SKM-1 treated with dmso at 0.1 percent for 144 hours (cell line): ENCODE results near the gene RSU1.

Experiments used
- DNase-seq: peaks from one replicate; lab custom pipeline; 2025; ENCODE audit not compliant: unreplicated experiment; lab: John Stamatoyannopoulos, UW

Gene RSU1

DNA sequence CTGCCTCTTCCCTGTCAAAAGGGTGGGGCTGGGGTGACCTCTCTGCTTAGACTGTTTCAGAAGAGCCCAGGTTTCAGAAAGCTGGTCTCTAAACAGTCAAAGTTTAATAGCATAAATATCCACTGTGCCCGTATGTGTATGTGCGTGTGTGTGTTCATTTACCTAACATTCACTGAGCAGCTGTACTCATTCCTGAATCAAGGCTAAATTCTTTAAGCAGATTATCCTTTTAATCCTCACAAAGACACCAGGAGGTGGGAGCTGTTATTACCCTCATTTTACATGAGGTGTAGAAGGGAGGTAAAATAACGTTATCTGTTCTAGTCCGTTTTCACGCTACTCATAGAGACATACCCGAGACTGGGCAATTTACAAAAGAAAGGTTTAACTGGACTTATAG, 72.2 kb downstream of the RSU1 start:
- DNase-seq, result no peak

GRCh38 chr10:16742165-16742960, 74.9 kb downstream of the RSU1 start:
- no peak for DNase-seq

GRCh38 chr10:16741540-16741939, 75.7 kb downstream of the RSU1 start:
- DNase-seq, result no peak

DNA sequence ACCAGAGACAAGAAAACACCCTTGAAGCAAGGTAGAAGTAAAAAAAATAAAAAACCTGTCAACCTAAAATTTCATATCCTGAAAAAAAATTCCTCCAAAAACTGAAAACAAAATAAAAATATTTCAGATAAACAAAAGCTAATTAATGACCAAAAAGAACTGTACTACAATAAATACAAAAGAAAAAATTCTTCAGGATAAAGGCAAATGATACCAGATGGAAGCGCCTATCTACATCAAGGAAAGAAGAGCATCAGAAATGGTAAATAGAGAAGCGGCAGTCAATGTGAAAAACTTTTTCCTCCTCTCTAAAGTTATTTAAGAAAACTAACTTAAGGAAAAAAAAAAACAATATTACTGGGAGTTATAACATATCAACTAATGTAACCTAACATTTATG, 79.8 kb downstream of the RSU1 start:
- DNase-seq, result no peak

DNA sequence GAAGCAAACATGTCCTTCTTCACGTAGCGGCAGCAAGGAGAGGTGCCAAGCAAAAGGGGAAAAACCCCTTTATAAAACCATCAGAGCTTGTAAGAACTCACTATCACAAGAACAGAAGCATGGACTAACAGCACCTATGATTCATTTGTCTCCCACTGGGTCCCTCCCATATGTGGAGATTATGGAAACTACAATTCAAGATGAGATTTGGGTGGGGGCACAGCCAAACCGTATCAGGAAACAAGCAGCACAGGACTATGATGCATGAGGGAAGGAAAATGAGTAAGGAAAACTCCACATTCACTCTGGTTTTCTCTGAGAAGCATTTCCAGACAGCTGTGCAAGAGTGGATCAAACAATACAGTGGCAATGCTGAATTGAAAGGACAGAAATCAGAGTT, 81.6 kb downstream of the RSU1 start:
- no peak for DNase-seq

DNA sequence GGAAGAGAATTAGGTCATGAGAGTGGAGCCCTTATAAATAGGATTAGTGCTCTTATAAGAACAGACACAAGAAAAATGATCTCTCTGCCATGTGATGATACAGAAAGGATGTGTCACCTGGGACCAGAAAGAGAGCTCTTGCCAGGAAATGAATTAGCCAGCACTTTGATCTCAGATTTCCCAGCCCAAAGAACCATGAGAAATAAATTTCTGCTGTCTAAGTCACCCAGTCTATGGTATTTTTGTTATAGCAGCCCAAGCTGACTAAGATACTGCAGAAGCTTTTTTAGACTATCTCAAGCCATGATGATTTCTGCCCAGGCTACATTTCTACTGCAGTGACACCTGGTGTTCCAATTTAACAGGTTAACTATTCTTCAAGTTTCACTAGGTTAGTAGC, 84.8 kb downstream of the RSU1 start:
- no peak for DNase-seq

DNA sequence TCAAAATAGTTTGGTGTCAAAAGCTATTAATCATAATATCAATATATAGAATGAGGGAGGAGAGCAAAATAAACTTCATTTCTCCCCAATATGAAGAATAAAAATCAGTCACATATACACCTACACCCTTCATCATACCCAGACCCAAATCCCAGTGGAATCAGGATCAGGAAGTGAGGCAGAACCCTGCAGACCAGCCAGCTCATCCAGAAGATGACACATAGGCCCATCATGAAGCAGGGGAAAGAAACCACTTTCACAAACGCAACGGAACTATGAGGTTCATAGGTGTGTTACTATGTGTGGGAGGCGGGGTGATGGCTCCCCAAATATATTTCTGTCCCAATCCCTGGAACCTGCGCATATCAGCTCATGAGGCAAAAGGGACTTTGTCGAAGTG, 89.0 kb downstream of the RSU1 start:
- DNase-seq, result no peak

DNA sequence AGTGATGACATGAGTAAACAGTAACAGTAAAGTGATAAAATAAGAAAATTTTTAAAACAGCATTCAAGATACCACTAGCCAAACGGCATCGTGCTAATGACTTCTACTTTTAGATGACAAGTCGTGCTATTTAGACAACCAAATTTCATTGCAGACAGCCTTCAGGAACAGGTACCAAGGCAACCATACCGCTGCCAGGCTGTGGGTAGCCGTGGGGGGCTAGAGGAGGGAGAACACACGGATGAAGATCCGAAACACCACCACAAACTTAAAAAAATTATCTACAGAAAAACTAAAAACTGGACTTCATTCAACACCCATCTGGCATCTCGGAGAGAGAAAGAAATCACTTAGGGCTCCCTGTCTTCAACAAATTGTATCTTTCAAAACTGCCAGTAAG, 89.6 kb downstream of the RSU1 start:
- no peak for DNase-seq

DNA sequence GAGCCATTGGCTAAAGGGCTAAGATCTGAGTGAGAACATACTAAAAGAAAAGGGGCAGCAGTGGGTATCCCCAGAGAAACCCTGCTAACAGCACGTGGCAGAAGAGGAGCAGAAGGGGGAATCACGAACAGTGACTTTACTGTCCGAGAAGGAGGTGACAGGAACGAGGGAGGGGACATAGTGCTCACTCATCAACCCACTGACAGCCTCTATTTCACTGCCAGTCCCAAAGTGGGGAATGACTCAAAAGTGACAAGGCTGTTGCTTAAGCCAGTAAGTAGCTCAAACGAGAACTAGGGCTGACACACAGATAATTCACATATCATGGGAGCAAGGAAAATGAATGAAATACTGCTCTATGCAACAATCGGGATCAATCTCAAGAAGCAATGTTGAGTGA, 92.7 kb downstream of the RSU1 start:
- DNase-seq, result no peak

GRCh38 chr10:16720812-16721211, 96.4 kb downstream of the RSU1 start:
- DNase-seq, result no peak

- DNase-seq, result no peak
Observed at GRCh38 chr10:16717622-16718395, 99.4 kb downstream of the RSU1 start.

GRCh38 chr10:16716051-16716450, 101.2 kb downstream of the RSU1 start:
- DNase-seq, result no peak

DNA sequence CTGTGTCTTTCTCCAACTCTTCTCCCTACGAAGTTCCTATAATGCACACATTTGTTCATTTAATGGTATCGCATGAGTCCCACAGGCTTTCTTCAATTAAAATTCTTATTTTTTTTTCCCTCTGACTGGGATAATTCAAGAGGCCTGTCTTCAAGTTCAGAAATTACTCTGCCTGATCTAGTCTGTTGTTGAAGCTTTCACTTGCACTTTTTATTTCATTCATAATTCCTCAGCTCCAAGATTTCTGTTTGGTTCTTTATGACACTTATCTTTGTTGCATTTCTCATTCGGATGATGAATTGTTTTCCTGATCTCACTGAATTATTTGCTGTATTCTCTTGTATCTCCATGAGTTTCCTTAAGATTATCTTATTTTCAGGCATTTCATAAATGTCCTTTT, 103.9 kb downstream of the RSU1 start:
- no peak for DNase-seq

DNA sequence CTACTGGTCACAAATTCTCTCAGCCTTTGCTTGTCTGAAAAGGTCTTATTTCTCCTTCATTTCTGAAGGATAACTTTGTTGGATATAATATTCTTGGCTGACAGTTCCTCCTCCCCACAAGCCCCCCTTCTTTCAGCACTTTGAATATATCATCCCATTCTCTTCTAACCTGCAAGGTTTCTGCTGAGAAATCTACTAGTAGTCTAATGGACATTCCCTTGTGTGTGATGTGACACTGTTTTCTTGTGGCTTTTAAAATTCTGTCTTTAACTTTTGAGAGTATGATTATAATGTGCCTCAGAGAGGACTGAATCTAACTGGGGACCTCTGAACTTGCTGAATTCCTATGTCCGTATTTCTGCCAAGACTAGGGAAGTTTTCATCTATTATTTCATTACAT, 104.3 kb downstream of the RSU1 start:
- no peak for DNase-seq

- no peak for DNase-seq
Observed at GRCh38 chr10:16700331-16700730, 116.9 kb downstream of the RSU1 start.

DNA sequence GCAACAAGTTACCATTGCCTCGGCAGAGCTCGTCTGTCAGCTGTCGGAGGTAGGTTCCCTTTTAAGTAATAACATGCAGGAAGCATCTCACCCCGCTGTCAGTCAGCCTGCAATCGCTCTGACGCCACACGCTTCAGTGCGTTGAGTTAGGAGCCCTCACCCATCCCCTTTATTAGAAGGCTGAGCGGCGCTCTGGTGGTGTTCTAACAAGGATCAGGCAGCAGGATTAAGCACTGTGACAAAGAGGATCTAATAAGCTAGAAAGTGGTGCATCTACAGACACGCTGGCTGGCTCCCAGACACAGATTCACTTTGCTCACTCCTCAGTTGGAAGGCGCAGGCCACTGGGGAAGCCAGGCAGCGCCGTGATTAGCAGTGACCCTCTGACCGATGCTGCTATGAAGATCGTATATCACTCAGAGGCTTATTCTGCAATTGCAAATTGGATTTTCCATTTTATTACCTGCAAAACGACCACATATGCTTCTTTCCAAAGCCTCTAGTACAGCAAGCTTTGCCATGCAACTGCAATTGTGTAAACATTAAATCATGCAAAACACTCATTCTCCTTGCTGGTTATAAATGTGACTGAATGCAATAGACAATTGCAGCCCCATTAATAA, 117.7 kb downstream of the RSU1 start:
- no peak for DNase-seq

GRCh38 chr10:16698461-16698860, 118.8 kb downstream of the RSU1 start:
- DNase-seq, result no peak

DNA sequence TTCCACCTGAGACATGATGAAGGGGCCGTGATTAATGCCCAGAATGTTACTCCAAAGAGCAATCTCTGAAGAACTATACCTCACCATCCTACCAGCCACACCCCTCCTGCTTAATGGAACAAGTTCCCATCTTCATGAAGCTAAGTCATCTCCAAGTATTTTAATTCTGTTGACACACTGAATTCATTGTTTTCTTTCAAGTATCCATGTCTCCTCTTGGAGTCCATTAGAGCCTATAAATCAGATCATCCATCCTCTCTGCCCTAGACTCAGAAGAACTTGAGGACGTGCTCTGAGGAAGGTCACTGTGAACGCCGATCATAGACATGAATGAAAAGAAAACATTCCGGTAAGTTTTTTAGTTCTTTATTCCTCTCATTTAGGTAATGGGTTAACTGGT, 126.8 kb downstream of the RSU1 start:
- no peak for DNase-seq

GRCh38 chr10:16689696-16690095, 127.5 kb downstream of the RSU1 start:
- no peak for DNase-seq

- DNase-seq, result no peak
Observed at GRCh38 chr10:16689227-16689626, 128.0 kb downstream of the RSU1 start.

- no peak for DNase-seq
Observed at GRCh38 chr10:16686054-16686902, 130.9 kb downstream of the RSU1 start.
